HCT116 (cell line): ENCODE measurements around the gene DERA. TPM values are rescaled to one million over a fixed set of nuclear protein-coding genes. Genes with fewer than 3 reads are reported as not detected.
A peak's percentile ranks its signal among the peaks of the same experiment; 100 is the strongest.

Experiments
- ATAC-seq: fragments of 200-7000 bp; cut with Tn5 transposase; 2 replicates; pipeline ENCODE4 v1.9.1; 2020; ENCODE audit warnings: mild to moderate bottlenecking, moderate library complexity
- BruUV-seq: library from RNA; stranded (reverse); fragments of 400-500 nt; replicated peaks from 2 replicates; lab custom pipeline; 2021; lab: Mats Ljungman, UMichigan
- CTCF ChIA-PET: fragments of 300-600 bp; sonication (Branson Sonifier 250); formaldehyde crosslinking; loops from one replicate; lab custom pipeline; 2021; ENCODE audit warnings: antibody characterized with exemption; lab: Charles Lee
- POLR2A ChIA-PET: fragments of 300-600, 350-600 bp; sonication (Branson Sonifier 250); formaldehyde crosslinking; loops from one replicate; lab custom pipeline; 2021; ENCODE audit warnings: antibody characterized with exemption; lab: Charles Lee
- RAD21 ChIA-PET, 2 experiments: fragments of 300-600 bp; sonication (Branson Sonifier 250); formaldehyde crosslinking; loops; one replicate each; lab custom pipeline; 2023; ENCODE audit warnings: low total read pairs in 2 of 2; ENCODE audit not compliant: uncharacterized antibody in 2 of 2, unreplicated experiment in 2 of 2, low non-redundant PET in 1 of 2; lab: Charles Lee
- DNase-seq: peaks from one replicate; pipeline ENCODE4 v3.0.0-alpha.2; 2010; ENCODE audit warnings: low read depth, low spot score
- H2AFZ ChIP-seq: fragments of 200-600 bp; shearing (Covaris generic), sonication (generic); 2 replicates; pipeline ENCODE4 v1.6.1; 2017; ENCODE audit warnings: low read depth, mixed run types, mixed read lengths, antibody characterized with exemption, low read length; ENCODE audit not compliant: poor library complexity, severe bottlenecking
- H3K27ac ChIP-seq: 2 replicates; pipeline ENCODE4 v1.5.1; 2012; ENCODE audit warnings: low read depth, low read length
- H3K27me3 ChIP-seq: fragments of 200-600 bp; sonication (generic); 2 replicates; pipeline ENCODE4 v1.6.1; 2016; ENCODE audit warnings: mixed run types, low read length, mixed read lengths; ENCODE audit not compliant: insufficient read depth
- H3K36me3 ChIP-seq, 2 experiments: fragments of 200-500 bp in 1 of 2; fragments of 200-600 bp in 1 of 2; sonication (Bioruptor generic) in 1 of 2; sonication (generic) in 1 of 2; 2 replicates each; pipeline versions ENCODE4 v1.5.1 to v1.6.1; 2014 to 2016; ENCODE audit warnings: low read length in 2 of 2, inconsistent platforms in 1 of 2, mixed read lengths in 1 of 2, mixed run types in 1 of 2; ENCODE audit not compliant: insufficient read depth in 2 of 2, control insufficient read depth in 1 of 2
- H3K4me1 ChIP-seq, 2 experiments: fragments of 200-600 bp in 1 of 2; sonication (generic) in 1 of 2; 2 replicates each; pipeline versions ENCODE4 v1.5.1 to v1.6.1; 2012 to 2017; ENCODE audit warnings: low read length in 2 of 2, inconsistent platforms in 1 of 2, mild to moderate bottlenecking in 1 of 2, mixed read lengths in 1 of 2, mixed run types in 1 of 2, moderate library complexity in 1 of 2; ENCODE audit not compliant: insufficient read depth in 2 of 2, control insufficient read depth in 1 of 2
- H3K4me2 ChIP-seq: fragments of 200-600 bp; sonication (generic); 2 replicates; pipeline ENCODE4 v1.6.1; 2017; ENCODE audit warnings: mixed run types, low read length, mixed read lengths
- H3K4me3 ChIP-seq, 2 experiments: fragments of 200-600 bp in 1 of 2; sonication (generic) in 1 of 2; replicated peaks in 1 of 2; 2 replicates each; pipeline ENCODE4 v1.5.1; 2011 to 2016; ENCODE audit warnings: low read length in 2 of 2, control low read depth in 1 of 2, low read depth in 1 of 2, mild to moderate bottlenecking in 1 of 2, mixed read lengths in 1 of 2, mixed run types in 1 of 2
- H3K79me2 ChIP-seq: fragments of 200-600 bp; sonication (generic); 2 replicates; pipeline ENCODE4 v1.6.1; 2017; ENCODE audit warnings: mild to moderate bottlenecking, mixed run types, low read length, moderate library complexity, mixed read lengths; ENCODE audit not compliant: insufficient read depth
- H3K9ac ChIP-seq: fragments of 200-600 bp; sonication (generic); 2 replicates; pipeline ENCODE4 v1.6.1; 2016; ENCODE audit warnings: low read length, mixed read lengths
- H3K9me2 ChIP-seq: fragments of 200-600 bp; sonication (generic), shearing (Covaris generic); 2 replicates; pipeline ENCODE4 v1.6.1; 2017; ENCODE audit warnings: mixed run types, mild to moderate bottlenecking, moderate library complexity; ENCODE audit not compliant: insufficient read depth
- H3K9me3 ChIP-seq, 2 experiments: fragments of 200-500 bp in 1 of 2; fragments of 200-600 bp in 1 of 2; sonication (Bioruptor generic) in 1 of 2; sonication (generic) in 1 of 2; 2 replicates each; pipeline ENCODE4 v1.6.1; 2014 to 2017; ENCODE audit warnings: low read length in 2 of 2, mixed read lengths in 2 of 2, inconsistent platforms in 1 of 2, low read depth in 1 of 2, mild to moderate bottlenecking in 1 of 2, mixed run types in 1 of 2, moderate library complexity in 1 of 2; ENCODE audit not compliant: control insufficient read depth in 1 of 2, insufficient read depth in 1 of 2
- H4K20me1 ChIP-seq: fragments of 200-600 bp; sonication (generic), shearing (Covaris generic); 2 replicates; pipeline ENCODE4 v1.6.1; 2017; ENCODE audit warnings: mixed run types, mild to moderate bottlenecking, moderate library complexity; ENCODE audit not compliant: insufficient read depth
- EGR1 ChIP-seq: IDR thresholded peaks from 2 replicates; pipeline ENCODE4 v1.6.1; 2012; ENCODE audit warnings: low read depth
- JUND ChIP-seq: IDR thresholded peaks from 2 replicates; pipeline ENCODE4 v1.6.1; 2012
- RAD21 ChIP-seq: IDR thresholded peaks from 2 replicates; pipeline ENCODE4 v1.6.1; 2012; ENCODE audit warnings: low read depth, mild to moderate bottlenecking
- TCF7L2 ChIP-seq: IDR thresholded peaks from 2 replicates; pipeline ENCODE4 v1.7.0; 2011; ENCODE audit warnings: borderline replicate concordance, inconsistent platforms; ENCODE audit not compliant: insufficient read depth, insufficient read length; ENCODE audit errors: extremely low read depth
- ZFX ChIP-seq: fragments of 450-650 bp; IDR thresholded peaks from 2 replicates; pipeline ENCODE4 v1.6.1; 2017
- intact Hi-C: fragments of 100-400 bp; cut with micrococcal nuclease; formaldehyde crosslinking; loops from 2 replicates; pipeline ENCODE4 v1.10.0; 2022
- total RNA-seq: library from RNA; stranded (reverse); gene quantifications from one replicate; pipeline ENCODE4 v1.2.1, GENCODE V29; 2021; ENCODE audit not compliant: unreplicated experiment
- TF ChIP-seq, protein P1 (sequence below), 3 experiments: fragments of 200-600 bp in 1 of 3; sonication (generic) in 1 of 3; IDR thresholded peaks in 2 of 3; conservative IDR thresholded peaks in 1 of 3; 2 replicates each; pipeline ENCODE4 v1.5.1; 2012 to 2017; ENCODE audit warnings: low read depth in 2 of 3, low read length in 2 of 3, antibody characterized with exemption in 1 of 3, borderline replicate concordance in 1 of 3, control low read depth in 1 of 3, mild to moderate bottlenecking in 1 of 3, mixed read lengths in 1 of 3, mixed run types in 1 of 3, moderate library complexity in 1 of 3; ENCODE audit not compliant: insufficient read depth in 1 of 3

Gene DERA
- total RNA-seq, 1 experiment from 2014 or later, result 32.6 TPM

- intact Hi-C loops, result no loop called here
- DNase-seq, result no peak
- POLR2A ChIA-PET, result no interaction called here
- Histone ChIP-seq H3K4me1 (peaks cover 2 to 22% of the 10 kb centered on the region in 2 experiments; a peak in 3 of 4 replicates), H3K9ac (no peak overlapping the region), H3K79me2 (no peaks in the 10 kb centered on the region; the same call in 1 of the 2 replicates), H2AFZ (no peak overlapping the region), H3K4me3 (no peak overlapping the region), H4K20me1 (no peaks in the 10 kb centered on the region), H3K36me3 (no peaks in the 10 kb centered on the region), H3K27ac (no peak overlapping the region), H3K9me2 (no peaks in the 10 kb centered on the region), H3K4me2 (peak overlapping the region; percentile 13; the same call in 1 of the 2 replicates), H3K9me3 (no peaks in the 10 kb centered on the region), H3K27me3 (no peaks in the 10 kb centered on the region)
- CTCF ChIA-PET, result no interaction called here
- no peak for ATAC-seq
- no TSS peak for BruUV-seq
- RAD21 ChIA-PET, result no interaction called here
- TF ChIP-seq EGR1 (no peak), ZFX (no peak), TCF7L2 (no peak), JUND (no peak)
- TF ChIP-seq, all 23 proteins: peak for 0
These were observed 17.9 kb downstream of the DERA start for GRCh38 chr12:15928870-15929571.

GRCh38 chr12:15931590-15932053 lies 20.5 kb downstream of the DERA start:
- Histone ChIP-seq H3K9me3 (no peaks in the 10 kb centered on the region), H3K4me3 (no peak overlapping the region), H3K4me2 (peak overlapping the region; percentile 24), H2AFZ (no peak overlapping the region), H3K27ac (no peak overlapping the region), H3K27me3 (no peaks in the 10 kb centered on the region), H4K20me1 (no peaks in the 10 kb centered on the region), H3K36me3 (no peaks in the 10 kb centered on the region), H3K79me2 (no peaks in the 10 kb centered on the region; the same call in 1 of the 2 replicates), H3K9me2 (no peaks in the 10 kb centered on the region), H3K4me1 (peaks cover 2 to 22% of the 10 kb centered on the region in 2 experiments; a peak in 3 of 4 replicates), H3K9ac (no peak overlapping the region)
- ChIA-PET POLR2A (no interaction called here), RAD21 (no interaction called here), CTCF (interaction anchor here (0.7 kb wide), 1 partner anchor 343 kb away, joined by 3 read pairs; no protein-coding TSS in a partner anchor)
- intact Hi-C loops, result no loop called here
- no peak for TF ChIP-seq ZFX
- TF ChIP-seq, protein P1, sequence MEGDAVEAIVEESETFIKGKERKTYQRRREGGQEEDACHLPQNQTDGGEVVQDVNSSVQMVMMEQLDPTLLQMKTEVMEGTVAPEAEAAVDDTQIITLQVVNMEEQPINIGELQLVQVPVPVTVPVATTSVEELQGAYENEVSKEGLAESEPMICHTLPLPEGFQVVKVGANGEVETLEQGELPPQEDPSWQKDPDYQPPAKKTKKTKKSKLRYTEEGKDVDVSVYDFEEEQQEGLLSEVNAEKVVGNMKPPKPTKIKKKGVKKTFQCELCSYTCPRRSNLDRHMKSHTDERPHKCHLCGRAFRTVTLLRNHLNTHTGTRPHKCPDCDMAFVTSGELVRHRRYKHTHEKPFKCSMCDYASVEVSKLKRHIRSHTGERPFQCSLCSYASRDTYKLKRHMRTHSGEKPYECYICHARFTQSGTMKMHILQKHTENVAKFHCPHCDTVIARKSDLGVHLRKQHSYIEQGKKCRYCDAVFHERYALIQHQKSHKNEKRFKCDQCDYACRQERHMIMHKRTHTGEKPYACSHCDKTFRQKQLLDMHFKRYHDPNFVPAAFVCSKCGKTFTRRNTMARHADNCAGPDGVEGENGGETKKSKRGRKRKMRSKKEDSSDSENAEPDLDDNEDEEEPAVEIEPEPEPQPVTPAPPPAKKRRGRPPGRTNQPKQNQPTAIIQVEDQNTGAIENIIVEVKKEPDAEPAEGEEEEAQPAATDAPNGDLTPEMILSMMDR (IDR thresholded peaks at IDR 0.05 in 2 of 3, conservative IDR thresholded peaks at IDR 0.05 in 1 of 3; ENCODE audit: borderline replicate concordance in 1 of 3, insufficient read depth in 1 of 3, low read depth in 2 of 3, low read length in 2 of 3), result peak in 1 of 3 experiments; percentile 35; a peak in 3 of 6 replicates
- peak; percentile 10; the same call in 1 of the 2 replicates for TF ChIP-seq RAD21
- no peak for DNase-seq
- ATAC-seq, result peak; percentile 65; the same call in 1 of the 2 replicates
- BruUV-seq, result no TSS peak
